NCI-H187 (cell line): ENCODE data around the gene NPRL2.

Source experiments
- DNase-seq, 2 experiments: peaks; one replicate each; lab custom pipeline; 2025; lab: John Stamatoyannopoulos, UW

The NPRL2 gene

DNA sequence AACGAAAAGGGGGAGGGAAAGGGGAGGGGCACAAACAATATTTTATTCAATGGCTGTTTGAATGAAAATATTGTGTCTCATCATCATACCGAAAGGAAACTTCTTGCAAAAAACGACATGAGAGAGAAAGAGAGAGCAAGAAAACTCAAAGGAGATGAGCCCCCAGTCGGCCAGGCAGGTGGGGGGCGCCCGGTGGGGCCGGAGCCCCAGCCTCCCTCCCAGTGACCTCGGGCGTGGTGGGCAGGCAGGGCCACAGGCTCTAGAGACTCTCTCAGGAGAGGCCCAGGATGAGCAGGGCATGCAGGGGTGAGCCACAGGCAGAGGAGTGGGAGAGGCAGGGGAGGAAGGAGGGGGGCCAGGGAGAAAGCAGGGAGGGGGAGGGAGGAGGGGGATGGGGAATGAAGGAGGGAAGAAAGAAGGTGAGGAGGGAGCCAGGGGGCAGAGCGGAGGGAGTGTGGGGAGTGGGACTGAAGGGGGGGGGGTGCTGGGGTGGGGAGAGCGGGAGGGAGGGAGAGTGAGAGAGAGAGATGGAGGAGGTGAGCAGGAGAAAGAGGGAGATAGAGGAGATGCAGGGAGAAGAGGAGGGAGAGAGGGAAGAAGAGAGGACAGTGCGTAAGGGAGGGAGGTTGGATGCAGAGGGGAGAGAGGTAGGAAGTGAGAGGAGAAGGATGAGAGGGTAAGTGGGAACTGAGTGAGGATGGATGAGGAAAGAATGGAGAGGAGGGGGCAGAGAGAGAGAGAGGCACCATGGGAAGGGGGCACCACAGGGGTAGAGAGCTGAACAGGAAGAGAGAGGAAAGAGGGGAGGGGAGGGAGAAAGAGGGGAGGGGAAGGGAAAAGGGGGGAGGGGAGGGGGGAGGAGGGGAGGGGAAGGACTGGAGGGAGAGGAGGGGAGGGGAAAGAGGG lies 22.8 kb upstream of the NPRL2 start:
- DNase-seq = no peak

GRCh38 chr3:50372349-50372748 lies 21.8 kb upstream of the NPRL2 start:
- no peak for DNase-seq

- DNase-seq = no peak
These were observed 20.6 kb upstream of the NPRL2 start for GRCh38 chr3:50371133-50371685.

DNA sequence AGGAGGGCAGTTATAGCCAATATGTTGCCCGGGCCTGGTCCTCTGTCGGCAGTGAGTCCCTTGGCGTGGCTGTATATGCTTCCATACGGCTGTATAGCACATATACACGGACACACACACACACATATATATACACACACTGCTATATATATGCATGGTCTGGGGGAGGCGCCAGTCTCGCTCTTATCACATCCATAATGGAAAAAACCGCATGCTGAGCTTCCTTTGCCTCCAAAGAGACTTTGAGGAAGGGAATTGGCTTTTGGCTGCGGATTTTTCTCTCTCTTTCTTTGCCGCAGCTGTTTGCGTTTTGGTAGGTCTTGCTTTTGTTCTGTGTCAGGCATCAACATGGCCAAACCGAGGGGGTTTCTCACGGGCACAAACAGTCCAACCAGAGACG lies 20.0 kb upstream of the NPRL2 start:
- no peak for DNase-seq

GRCh38 chr3:50369012-50369670 lies 18.6 kb upstream of the NPRL2 start:
- no peak for DNase-seq

DNA sequence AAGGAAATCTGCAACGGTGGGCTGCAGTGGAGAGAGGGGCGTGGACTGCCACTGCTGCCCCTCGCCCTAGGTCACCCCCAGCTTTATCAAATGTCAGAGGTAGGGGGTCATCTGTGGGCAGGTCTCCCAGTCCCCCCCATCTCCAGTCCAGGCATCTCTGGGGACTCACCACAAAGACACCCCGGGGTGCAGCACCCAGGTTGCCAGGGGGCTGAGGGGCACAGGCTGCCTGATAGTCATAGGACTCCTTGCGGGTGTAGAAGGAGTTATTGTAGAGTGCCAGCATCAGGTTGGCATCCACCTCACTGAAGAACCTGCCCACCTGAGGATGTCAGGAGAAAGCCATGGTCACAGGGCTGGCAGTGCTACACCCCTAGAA lies 15.3 kb upstream of the NPRL2 start:
- DNase-seq = no peak

GRCh38 chr3:50365080-50365841 lies 14.7 kb upstream of the NPRL2 start:
- DNase-seq = peak; percentile 22 to 84

DNA sequence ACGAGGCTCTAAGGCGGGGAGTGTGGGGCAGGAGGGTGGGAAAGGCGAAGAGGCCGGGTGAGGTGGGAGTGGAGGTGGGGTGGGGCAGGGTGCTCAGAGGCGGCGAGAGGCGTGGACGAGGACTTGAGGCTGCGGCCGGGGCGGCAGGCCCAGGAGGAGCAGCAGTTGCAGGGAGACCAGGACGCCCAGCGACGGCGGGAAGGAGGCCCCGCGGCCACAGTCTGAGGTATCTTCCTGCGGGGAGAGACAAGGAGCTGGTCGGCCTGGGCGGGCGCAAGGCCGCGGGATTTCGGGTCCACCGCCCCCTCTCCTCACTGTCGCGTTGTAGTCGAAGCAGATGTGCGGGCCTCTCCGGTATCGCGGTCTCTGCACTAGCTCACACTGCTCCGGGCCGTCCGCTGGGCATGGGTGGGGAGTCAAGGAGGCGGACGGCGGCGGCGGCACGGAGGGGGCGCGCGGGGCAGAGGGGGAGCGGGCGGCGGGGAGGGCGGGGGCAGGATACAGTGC lies 14.1 kb upstream of the NPRL2 start:
- DNase-seq = no peak

- no peak for DNase-seq
These were observed 9.2 kb upstream of the NPRL2 start for GRCh38 chr3:50359760-50360110.

DNA sequence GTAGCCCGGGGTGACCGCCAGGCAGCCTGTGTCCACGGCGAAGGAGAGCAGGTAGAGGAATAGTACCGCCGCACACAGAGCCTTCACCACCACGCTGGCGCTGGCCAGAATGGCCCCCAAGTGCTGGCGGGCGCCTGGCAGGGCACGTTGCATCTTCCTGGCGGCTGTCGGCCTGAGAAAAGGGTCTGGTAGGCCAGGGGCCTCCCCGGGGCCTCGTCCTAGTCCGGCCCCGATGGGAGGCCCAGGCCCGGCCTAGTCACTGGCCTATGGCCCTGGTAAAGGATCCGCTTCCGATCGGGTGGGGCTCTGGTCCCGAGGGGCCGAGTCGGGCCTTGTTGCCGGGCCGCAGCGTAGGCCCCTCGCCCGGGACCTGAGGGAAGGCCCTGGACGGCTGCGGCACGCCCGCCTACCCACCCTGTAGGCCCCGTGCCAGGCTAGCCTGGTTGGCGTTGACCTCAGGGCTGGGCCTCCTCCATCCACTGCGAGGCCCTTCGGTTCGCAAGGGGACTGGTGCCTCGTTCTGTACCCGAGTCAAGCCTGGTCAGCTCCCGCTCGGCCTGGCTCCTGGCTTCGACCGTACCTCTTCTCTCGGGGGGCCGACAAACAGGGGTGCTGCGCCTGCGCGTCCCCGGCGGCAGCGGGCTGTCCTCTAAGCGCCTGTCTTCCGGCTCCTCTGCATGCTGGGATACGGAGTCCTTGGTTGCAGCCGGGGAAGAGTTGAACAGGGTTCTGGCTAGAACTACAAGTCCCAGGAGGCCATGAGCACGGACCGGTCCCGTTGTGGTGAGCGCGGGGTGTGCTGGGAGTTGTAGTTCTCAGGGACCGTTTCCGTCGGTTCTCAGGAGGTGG lies 8.6 kb upstream of the NPRL2 start, which contains the start of gene TMEM115:
TMEM115 (minus strand) TSS at position 611 of the 849 bp plus-strand sequence; CDS start at position 153, 458 bp downstream.
- peak; percentile 49 to 88 for DNase-seq

- DNase-seq = no peak
These were observed 7.9 kb upstream of the NPRL2 start for GRCh38 chr3:50358355-50358910.

DNA sequence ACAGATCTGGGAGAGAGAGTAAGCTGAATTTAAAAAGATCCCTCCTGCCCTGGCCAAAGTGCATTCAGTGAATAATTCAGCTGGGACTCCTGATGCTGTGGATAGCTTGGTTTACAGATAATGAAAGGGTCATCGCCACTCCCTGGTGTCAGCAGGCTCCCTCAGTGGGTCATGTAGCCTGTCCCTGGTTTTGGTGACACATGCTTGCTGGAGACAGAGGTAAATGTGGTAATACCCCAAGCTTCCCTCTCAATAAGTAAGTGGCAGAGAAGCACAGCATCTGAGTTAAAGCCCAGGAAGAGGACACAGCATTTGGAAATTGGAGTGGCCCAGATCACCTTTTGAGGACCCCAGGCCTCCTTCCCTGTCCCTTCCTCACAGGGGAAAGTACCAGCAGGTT lies 6.9 kb upstream of the NPRL2 start:
- no peak for DNase-seq

GRCh38 chr3:50356553-50356952 lies 6.0 kb upstream of the NPRL2 start:
- no peak for DNase-seq

- DNase-seq = no peak
These were observed 5.4 kb upstream of the NPRL2 start for GRCh38 chr3:50355829-50356552.

DNA sequence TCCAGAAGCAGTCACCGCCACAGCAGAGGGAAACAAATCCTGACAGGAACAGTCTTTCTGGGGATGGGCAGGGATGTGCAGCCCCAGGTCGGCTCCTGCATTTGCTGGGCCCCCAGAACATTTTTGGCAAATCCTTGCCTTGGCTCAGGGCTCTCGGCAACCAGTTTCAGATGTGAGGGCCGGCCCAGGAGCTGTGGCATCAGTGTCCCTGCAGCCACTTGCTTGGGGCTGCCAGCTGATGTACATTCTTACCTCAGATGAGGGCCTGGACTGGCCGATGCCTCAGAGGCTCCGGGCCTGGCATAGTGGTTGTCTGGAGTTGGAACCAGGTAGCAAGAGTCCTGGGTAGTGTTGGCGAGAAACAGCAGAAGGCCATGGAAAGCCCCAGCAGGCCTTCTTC lies 4.3 kb upstream of the NPRL2 start:
- no peak for DNase-seq

DNA sequence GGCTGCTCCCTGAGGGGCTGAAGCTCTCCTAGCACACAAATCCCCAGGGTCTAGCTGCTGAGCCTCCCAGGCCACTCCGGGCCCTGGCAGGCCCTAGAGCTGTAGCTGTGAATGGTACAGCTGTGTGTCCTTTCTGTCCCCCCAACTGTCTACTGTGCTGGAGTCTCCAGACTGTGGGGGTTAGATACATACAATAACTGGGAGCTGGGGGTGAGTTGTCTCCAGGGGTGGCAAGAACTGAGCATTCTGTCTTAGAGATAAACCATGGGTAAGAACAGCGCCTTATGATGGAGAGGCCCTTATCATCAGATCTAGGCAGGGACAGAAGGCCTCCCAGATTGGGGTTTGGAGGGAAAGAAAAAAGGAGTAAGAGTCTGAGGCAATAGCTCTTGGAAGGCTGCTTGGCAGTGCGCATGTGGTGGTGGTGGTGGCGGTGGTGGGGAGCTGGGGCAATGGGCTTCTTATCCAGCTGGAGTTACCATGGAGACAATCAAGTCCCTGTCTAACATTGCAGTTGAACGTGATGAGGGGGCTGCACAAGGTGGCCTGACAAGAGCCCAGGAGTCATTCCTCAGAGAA lies 3.7 kb upstream of the NPRL2 start:
- DNase-seq = no peak

DNA sequence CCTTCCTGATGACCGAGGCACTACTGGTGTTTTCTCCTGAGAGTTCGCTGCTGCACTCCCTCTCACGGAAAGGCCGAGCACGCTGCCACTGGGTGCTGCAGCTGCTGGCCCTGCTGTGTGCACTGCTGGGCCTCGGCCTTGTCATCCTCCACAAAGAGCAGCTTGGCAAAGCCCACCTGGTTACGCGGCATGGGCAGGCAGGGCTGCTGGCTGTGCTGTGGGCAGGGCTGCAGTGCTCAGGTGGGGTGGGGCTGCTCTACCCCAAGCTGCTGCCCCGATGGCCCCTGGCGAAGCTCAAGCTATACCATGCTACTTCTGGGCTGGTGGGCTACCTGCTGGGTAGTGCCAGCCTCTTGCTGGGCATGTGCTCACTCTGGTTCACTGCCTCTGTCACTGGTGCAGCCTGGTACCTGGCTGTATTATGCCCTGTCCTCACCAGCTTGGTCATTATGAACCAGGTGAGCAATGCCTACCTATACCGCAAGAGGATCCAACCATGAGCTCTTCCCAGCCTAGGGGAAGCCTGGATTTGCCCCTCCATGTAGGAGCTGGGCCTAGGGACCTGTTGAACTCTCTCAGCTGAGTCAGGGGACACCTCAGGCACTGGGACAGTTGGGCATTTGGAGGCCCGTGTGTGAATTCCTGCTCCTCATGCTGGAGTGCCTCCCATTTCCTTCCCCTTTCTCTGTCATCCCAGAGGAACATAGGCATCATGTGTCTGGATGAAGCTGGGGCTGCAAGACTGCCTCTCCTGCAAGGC lies 2.9 kb upstream of the NPRL2 start:
- no peak for DNase-seq

DNA sequence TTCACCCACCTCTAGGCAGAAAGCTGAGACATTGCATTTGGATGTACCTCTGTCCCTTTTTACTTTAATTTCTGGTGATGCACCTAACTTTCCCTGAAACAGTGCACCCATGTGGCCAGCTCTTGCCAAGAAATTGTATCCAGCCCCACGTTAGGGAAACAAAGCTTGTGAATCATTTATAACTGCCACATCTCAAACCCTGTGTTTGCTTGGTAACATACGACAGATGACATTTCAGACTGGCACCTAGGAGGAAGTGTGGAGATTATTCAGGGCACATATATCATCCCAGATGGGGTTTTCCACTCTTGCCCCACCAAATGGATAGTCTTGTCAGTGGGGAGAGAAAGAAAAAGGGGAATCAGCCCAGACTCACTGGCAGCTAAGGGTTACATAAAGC lies 2.2 kb upstream of the NPRL2 start:
- no peak for DNase-seq

GRCh38 chr3:50351323-50351697 lies 735 bp upstream of the NPRL2 start:
- DNase-seq = no peak
